ENCODE data around the gene ACTR1A.

Gene ACTR1A

GRCh38 chr10:102485093-102485784, 17.3 kb downstream of the ACTR1A start:
- no peak for DNase-seq (ENCODE audit: low read depth in 2 of 2)

- no peak for DNase-seq (ENCODE audit: low read depth in 2 of 2)
Observed at GRCh38 chr10:102484021-102484420, 18.5 kb downstream of the ACTR1A start.

- no peak for DNase-seq (ENCODE audit: low read depth in 2 of 2)
Observed at GRCh38 chr10:102480396-102480795, 22.1 kb downstream of the ACTR1A start.

GRCh38 chr10:102479651-102480050, 22.9 kb downstream of the ACTR1A start:
- no peak for DNase-seq (ENCODE audit: low read depth in 2 of 2)

GRCh38 chr10:102476466-102477141, 25.9 kb downstream of the ACTR1A start:
- no peak for DNase-seq (ENCODE audit: low read depth in 2 of 2)

- no peak for DNase-seq (ENCODE audit: low read depth in 2 of 2)
Observed at GRCh38 chr10:102475451-102476040, 27.0 kb downstream of the ACTR1A start.

- no peak for DNase-seq (ENCODE audit: low read depth in 2 of 2)
Observed at GRCh38 chr10:102473445-102474331, 28.8 kb downstream of the ACTR1A start.

- DNase-seq (ENCODE audit: low read depth in 2 of 2): no peak
Observed at GRCh38 chr10:102470579-102471546, 31.6 kb downstream of the ACTR1A start.

GRCh38 chr10:102468683-102469082, 33.8 kb downstream of the ACTR1A start:
- DNase-seq (ENCODE audit: low read depth in 2 of 2): no peak

- no peak for DNase-seq (ENCODE audit: low read depth in 2 of 2)
Observed at GRCh38 chr10:102467971-102468438, 34.5 kb downstream of the ACTR1A start.

GRCh38 chr10:102467318-102467717, 35.2 kb downstream of the ACTR1A start:
- DNase-seq (ENCODE audit: low read depth in 2 of 2): no peak

GRCh38 chr10:102465466-102465865, 37.0 kb downstream of the ACTR1A start:
- DNase-seq (ENCODE audit: low read depth in 2 of 2): no peak

GRCh38 chr10:102463983-102464382, 38.5 kb downstream of the ACTR1A start:
- DNase-seq (ENCODE audit: low read depth in 2 of 2): no peak

GRCh38 chr10:102462512-102463054, 39.9 kb downstream of the ACTR1A start:
- no peak for DNase-seq (ENCODE audit: low read depth in 2 of 2)

GRCh38 chr10:102461187-102462054, 41.1 kb downstream of the ACTR1A start:
- DNase-seq (ENCODE audit: low read depth in 2 of 2): peak; percentile 31 to 33

GRCh38 chr10:102460836-102461186, 41.7 kb downstream of the ACTR1A start:
- no peak for DNase-seq (ENCODE audit: low read depth in 2 of 2)

GRCh38 chr10:102458656-102459055, 43.9 kb downstream of the ACTR1A start:
- no peak for DNase-seq (ENCODE audit: low read depth in 2 of 2)

- DNase-seq (ENCODE audit: low read depth in 2 of 2): no peak
Observed at GRCh38 chr10:102457591-102458150, 44.8 kb downstream of the ACTR1A start.

GRCh38 chr10:102455893-102456471, 46.5 kb downstream of the ACTR1A start:
- peak; percentile 57 to 61 for DNase-seq (ENCODE audit: low read depth in 2 of 2)

Data from fibroblast of skin of left biceps (primary cell).